Measurements from ENCODE around the gene GALNT2. TPM values are rescaled to one million over a fixed set of nuclear protein-coding genes. Genes with fewer than 3 reads are reported as not detected.

GALNT2 gene
- total and polyA plus RNA-seq, 10 of the 15 experiments (the other 5 are each of a cell fraction or from before 2014, with no cell fraction given), result 0.52 to 27.7 (median 16.3) TPM

DNA sequence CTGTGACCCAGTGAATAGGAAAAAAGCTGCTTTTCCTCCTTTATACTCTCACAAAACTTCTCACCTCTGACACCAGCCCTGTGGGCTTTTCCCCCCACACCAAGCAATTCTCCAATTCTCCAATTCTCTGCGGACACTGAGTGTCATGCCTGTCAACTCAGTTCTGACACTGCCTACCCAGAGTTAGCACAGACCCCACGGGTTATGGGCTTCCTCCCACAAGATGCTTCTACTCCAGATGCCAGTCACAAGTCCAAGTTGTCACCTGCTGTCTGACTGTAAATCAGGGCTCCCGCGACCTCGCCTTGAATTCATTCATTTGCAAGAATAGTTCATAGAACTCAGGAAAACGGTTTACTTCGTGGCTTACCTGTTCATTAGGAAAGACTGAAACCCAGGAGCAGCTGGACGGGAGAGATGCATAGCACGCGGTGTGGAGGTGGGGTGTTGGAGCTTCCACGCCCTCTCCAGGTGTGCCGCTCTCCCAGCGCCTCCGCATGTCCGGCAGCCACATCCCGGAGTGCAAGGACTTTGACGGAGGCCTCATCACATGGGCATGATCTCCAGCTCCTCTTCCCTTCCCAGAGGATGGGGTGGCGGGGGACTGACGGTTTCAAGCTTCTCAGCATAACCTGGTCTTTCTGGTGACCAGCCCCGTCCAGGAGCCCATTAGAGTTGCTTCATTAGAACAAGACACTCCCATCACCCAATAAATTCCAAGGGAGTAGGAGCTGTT lies 204.4 kb downstream of the GALNT2 start:
- Histone ChIP-seq H2AFZ (ENCODE audit: control insufficient read depth, low read depth, low read length) (no peak overlapping the region), H4K20me1 (ENCODE audit: control insufficient read depth, insufficient read depth) (no peaks in the 10 kb centered on the region), H3K9me3 (replicated peaks; ENCODE audit: control insufficient read depth, insufficient read depth, low read length) (no peaks in the 10 kb centered on the region), H3K4me2 (ENCODE audit: control insufficient read depth, insufficient read depth) (no peak overlapping the region), H3K36me3 (ENCODE audit: control insufficient read depth in 2 of 2, insufficient read depth in 2 of 2, low read length in 1 of 2) (peaks cover 0 to 8% of the 10 kb centered on the region in 2 experiments; a peak in 2 of 4 replicates), H3K4me3 (no peak overlapping the region), H3K27ac (ENCODE audit: control insufficient read depth, insufficient read depth) (no peak overlapping the region), H3K79me2 (ENCODE audit: control insufficient read depth, insufficient read depth, low read length) (no peaks in the 10 kb centered on the region), H3K4me1 (ENCODE audit: control insufficient read depth, insufficient read depth, low read length) (peaks cover 13% of the 10 kb centered on the region), H3K27me3 (replicated peaks in 1 of 2; ENCODE audit: control insufficient read depth in 2 of 2, insufficient read depth in 2 of 2, low read length in 1 of 2) (no peaks in the 10 kb centered on the region), H3K9ac (ENCODE audit: control insufficient read depth, insufficient read depth, low read length) (no peak overlapping the region)
- intact Hi-C loops (cut with micrococcal nuclease; ENCODE audit: unreplicated experiment), result no loop called here
- ChIA-PET CTCF (no interaction called here), RAD21 (ENCODE audit: unreplicated experiment) (no interaction called here), POLR2A (no interaction called here), SMC1A (ENCODE audit: uncharacterized antibody, unreplicated experiment) (interaction anchor here (0.6 kb wide), 1 partner anchor 235 kb away, joined by 4 read pairs; no protein-coding TSS in a partner anchor)
- TF ChIP-seq TCF3 (IDR thresholded peaks at IDR 0.05; ENCODE audit: borderline replicate concordance, insufficient read depth, low read depth, low read length) (no peak), CBX5 (IDR thresholded peaks at IDR 0.05; ENCODE audit: low read depth) (no peak), STAT1 (conservative IDR thresholded peaks at IDR 0.05) (no peak), RCOR1 (conservative IDR thresholded peaks at IDR 0.05; ENCODE audit: low read depth, low read length) (no peak), BCL11A (IDR thresholded peaks at IDR 0.05; ENCODE audit: low read depth, low read length) (no peak), SP1 (IDR thresholded peaks at IDR 0.05; ENCODE audit: low read depth, low read length) (no peak)
- TF ChIP-seq, protein P1, sequence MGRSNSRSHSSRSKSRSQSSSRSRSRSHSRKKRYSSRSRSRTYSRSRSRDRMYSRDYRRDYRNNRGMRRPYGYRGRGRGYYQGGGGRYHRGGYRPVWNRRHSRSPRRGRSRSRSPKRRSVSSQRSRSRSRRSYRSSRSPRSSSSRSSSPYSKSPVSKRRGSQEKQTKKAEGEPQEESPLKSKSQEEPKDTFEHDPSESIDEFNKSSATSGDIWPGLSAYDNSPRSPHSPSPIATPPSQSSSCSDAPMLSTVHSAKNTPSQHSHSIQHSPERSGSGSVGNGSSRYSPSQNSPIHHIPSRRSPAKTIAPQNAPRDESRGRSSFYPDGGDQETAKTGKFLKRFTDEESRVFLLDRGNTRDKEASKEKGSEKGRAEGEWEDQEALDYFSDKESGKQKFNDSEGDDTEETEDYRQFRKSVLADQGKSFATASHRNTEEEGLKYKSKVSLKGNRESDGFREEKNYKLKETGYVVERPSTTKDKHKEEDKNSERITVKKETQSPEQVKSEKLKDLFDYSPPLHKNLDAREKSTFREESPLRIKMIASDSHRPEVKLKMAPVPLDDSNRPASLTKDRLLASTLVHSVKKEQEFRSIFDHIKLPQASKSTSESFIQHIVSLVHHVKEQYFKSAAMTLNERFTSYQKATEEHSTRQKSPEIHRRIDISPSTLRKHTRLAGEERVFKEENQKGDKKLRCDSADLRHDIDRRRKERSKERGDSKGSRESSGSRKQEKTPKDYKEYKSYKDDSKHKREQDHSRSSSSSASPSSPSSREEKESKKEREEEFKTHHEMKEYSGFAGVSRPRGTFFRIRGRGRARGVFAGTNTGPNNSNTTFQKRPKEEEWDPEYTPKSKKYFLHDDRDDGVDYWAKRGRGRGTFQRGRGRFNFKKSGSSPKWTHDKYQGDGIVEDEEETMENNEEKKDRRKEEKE (IDR thresholded peaks at IDR 0.05), result no peak
- FAIRE-seq (no peak), DNase-seq (ENCODE audit: low read depth, low spot score) (no peak), ATAC-seq (no peak)
- WGBS (ENCODE audit: insufficient coverage, insufficient replicate concordance, low lambda C conversion rate, missing lambda C conversion rate), result 87% methylated on average over 20 of the region's 20 CpGs
- no TSS peak for BruUV-seq (replicated peaks)
- in situ Hi-C loops (cut with MboI), result no loop called here
